GM23338 (cell line): ENCODE measurements around the gene PSMB3. TPM values are rescaled to one million over a fixed set of nuclear protein-coding genes. Genes with fewer than 3 reads are reported as not detected.

ENCODE experiments used
- ATAC-seq: fragments of 200-7000 bp; cut with Tn5 transposase; 3 replicates; pipeline ENCODE4 v1.9.1; 2020
- DNase-seq: peaks from one replicate; pipeline ENCODE4 v3.0.0-alpha.2; 2015; ENCODE audit warnings: low spot score
- H2AFZ ChIP-seq: fragments of 200-600 bp; sonication (generic); 2 replicates; pipeline ENCODE4 v1.8.0; 2016; ENCODE audit warnings: antibody characterized with exemption, mild to moderate bottlenecking, moderate library complexity
- H3F3A ChIP-seq: fragments of 200-600 bp; sonication (generic); replicated peaks from 2 replicates; pipeline ENCODE4 v1.8.0; 2017; ENCODE audit warnings: antibody characterized with exemption, mixed run types, low read depth
- H3K27ac ChIP-seq: fragments of 200-600 bp; sonication (generic); 2 replicates; pipeline ENCODE4 v1.6.1; 2016; ENCODE audit warnings: low read depth
- H3K27me3 ChIP-seq: fragments of 200-600 bp; sonication (generic); 2 replicates; pipeline ENCODE4 v1.8.0; 2016; ENCODE audit warnings: mild to moderate bottlenecking, mixed run types, moderate library complexity; ENCODE audit not compliant: insufficient read depth
- H3K36me3 ChIP-seq: fragments of 200-600 bp; sonication (generic); 2 replicates; pipeline ENCODE4 v1.8.0; 2016; ENCODE audit warnings: mild to moderate bottlenecking; ENCODE audit not compliant: insufficient read depth
- H3K4me1 ChIP-seq: fragments of 200-600 bp; sonication (generic); 2 replicates; pipeline ENCODE4 v1.8.0; 2016; ENCODE audit warnings: mild to moderate bottlenecking, moderate library complexity; ENCODE audit not compliant: insufficient read depth
- H3K4me2 ChIP-seq: fragments of 200-600 bp; sonication (generic); 2 replicates; pipeline ENCODE4 v1.7.1; 2017; ENCODE audit warnings: mixed run types
- H3K4me3 ChIP-seq: fragments of 200-600 bp; sonication (generic); 2 replicates; pipeline ENCODE4 v1.6.1; 2016; ENCODE audit warnings: mixed run types
- H3K79me2 ChIP-seq: fragments of 200-600 bp; sonication (generic); replicated peaks from 2 replicates; pipeline ENCODE4 v1.8.0; 2017; ENCODE audit warnings: mild to moderate bottlenecking; ENCODE audit not compliant: insufficient read depth
- H3K9me2 ChIP-seq: fragments of 200-600 bp; sonication (generic); 2 replicates; pipeline ENCODE4 v1.8.0; 2017; ENCODE audit not compliant: insufficient read depth
- H4K20me1 ChIP-seq: fragments of 200-600 bp; sonication (generic); replicated peaks from 2 replicates; pipeline ENCODE4 v1.8.0; 2017; ENCODE audit warnings: mild to moderate bottlenecking; ENCODE audit not compliant: insufficient read depth
- H3K27ac Mint-ChIP-seq: 2 replicates; pipeline ENCODE4 v1.8.0; 2020; ENCODE audit warnings: inconsistent platforms, mild to moderate bottlenecking, moderate library complexity, mixed read lengths
- H3K27me3 Mint-ChIP-seq: 3 replicates; pipeline ENCODE4 v1.8.0; 2022; ENCODE audit warnings: low read depth, mild to moderate bottlenecking, moderate library complexity, mixed read lengths, inconsistent platforms; ENCODE audit not compliant: insufficient read depth, poor library complexity
- H3K36me3 Mint-ChIP-seq: 3 replicates; pipeline ENCODE4 v1.8.0; 2021; ENCODE audit warnings: low read depth, mild to moderate bottlenecking, inconsistent platforms, moderate library complexity, mixed read lengths
- H3K4me1 Mint-ChIP-seq: 3 replicates; pipeline ENCODE4 v1.8.0; 2020; ENCODE audit warnings: mild to moderate bottlenecking, inconsistent platforms, mixed read lengths
- H3K4me3 Mint-ChIP-seq: 3 replicates; pipeline ENCODE4 v1.8.0; 2021; ENCODE audit warnings: moderate library complexity, mild to moderate bottlenecking, inconsistent platforms, mixed read lengths
- H3K9me3 Mint-ChIP-seq: 3 replicates; pipeline ENCODE4 v1.8.0; 2020; ENCODE audit warnings: moderate library complexity, mild to moderate bottlenecking, inconsistent platforms, mixed read lengths
- STAT1 ChIP-seq: IDR thresholded peaks from one replicate; pipeline ENCODE4 v1.6.1; 2016; ENCODE audit warnings: antibody characterized with exemption; ENCODE audit not compliant: unreplicated experiment
- ZNF114 ChIP-seq: fragments of 250-450 bp; sonication (Bioruptor Pico); IDR thresholded peaks from 2 replicates; pipeline ENCODE4 v1.5.0; 2020; ENCODE audit warnings: mild to moderate bottlenecking, moderate library complexity
- polyA plus RNA-seq: library from polyadenylated mRNA; unstranded; fragments of >200 nt; fragmentation: Nextera tagmentation; extraction: Ambion mirVana; gene quantifications from 2 replicates; pipeline ENCODE4 v1.2.1, GENCODE V29; 2016
- total RNA-seq: library from RNA; depleted of rRNA; stranded (reverse); fragments of >200 nt; shearing (Covaris generic); gene quantifications from 2 replicates; pipeline ENCODE4 v1.2.3, GENCODE V29; 2014
- TF ChIP-seq, protein P1 (sequence below): fragments of 250-450 bp; sonication (Bioruptor Pico); IDR thresholded peaks from 2 replicates; pipeline ENCODE4 v1.5.0; 2020; ENCODE audit warnings: mild to moderate bottlenecking, moderate library complexity
- TF ChIP-seq, protein P2 (sequence below), 2 experiments: fragments of 200-600 bp in 1 of 2; sonication (generic) in 1 of 2; conservative IDR thresholded peaks; 2 replicates each; pipeline versions ENCODE4 v1.5.1 to v1.6.1; 2016 to 2017; ENCODE audit warnings: antibody characterized with exemption in 2 of 2, low read depth in 2 of 2, mild to moderate bottlenecking in 2 of 2, moderate library complexity in 1 of 2

PSMB3 gene
- total and polyA plus RNA-seq, 2 experiments from 2014 or later, result 250 to 523 TPM

DNA sequence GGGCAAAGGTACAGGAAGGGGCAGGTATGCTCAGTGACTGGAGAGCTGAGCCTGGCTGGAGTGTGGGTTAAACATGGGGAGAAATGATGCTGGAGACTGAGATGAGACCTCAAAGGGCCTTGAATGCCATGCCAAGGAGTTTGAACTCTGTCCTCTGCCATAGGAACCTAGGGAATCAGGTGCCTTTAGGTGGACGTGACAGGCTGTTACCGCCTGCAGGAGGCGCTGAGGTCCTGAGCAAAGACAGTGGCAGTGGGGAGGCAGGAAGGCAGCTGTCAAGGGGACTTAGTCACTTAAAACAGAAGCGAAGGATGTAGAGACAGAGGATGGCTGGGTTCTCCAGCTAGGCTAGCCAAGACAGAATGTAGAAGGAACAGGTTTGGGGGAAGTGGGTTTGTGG, 9.1 kb downstream of the PSMB3 start:
- no peak overlapping the region for H3K27ac ChIP-seq
- H3K36me3 Mint-ChIP-seq, result peaks cover 71% of the 10 kb centered on the region
- no peaks in the 10 kb centered on the region for H3K9me2 ChIP-seq
- H3K27me3 Mint-ChIP-seq, result peaks cover 3% of the 10 kb centered on the region
- peaks cover 16% of the 10 kb centered on the region for H4K20me1 ChIP-seq
- H3K4me3 Mint-ChIP-seq, result no peak overlapping the region; the same call in 2 of the 3 replicates
- H3K4me1 Mint-ChIP-seq, result no peaks in the 10 kb centered on the region; the same call in 2 of the 3 replicates
- no peaks in the 10 kb centered on the region for H3K27me3 ChIP-seq
- H3K9me3 Mint-ChIP-seq, result no peaks in the 10 kb centered on the region
- no peaks in the 10 kb centered on the region for H3K4me1 ChIP-seq
- no peak overlapping the region for H2AFZ ChIP-seq
- peak; percentile 95 for ATAC-seq
- H3K4me3 ChIP-seq, result no peak overlapping the region
- H3K27ac Mint-ChIP-seq, result no peak overlapping the region
- H3K79me2 ChIP-seq, result no peaks in the 10 kb centered on the region; the same call in none of the 2 replicates
- H3K36me3 ChIP-seq, result peaks cover 36% of the 10 kb centered on the region; the same call in 1 of the 2 replicates
- DNase-seq, result peak; percentile 81
- H3F3A ChIP-seq, result peaks cover 10% of the 10 kb centered on the region; the same call in 1 of the 2 replicates
- TF ChIP-seq, protein P1, sequence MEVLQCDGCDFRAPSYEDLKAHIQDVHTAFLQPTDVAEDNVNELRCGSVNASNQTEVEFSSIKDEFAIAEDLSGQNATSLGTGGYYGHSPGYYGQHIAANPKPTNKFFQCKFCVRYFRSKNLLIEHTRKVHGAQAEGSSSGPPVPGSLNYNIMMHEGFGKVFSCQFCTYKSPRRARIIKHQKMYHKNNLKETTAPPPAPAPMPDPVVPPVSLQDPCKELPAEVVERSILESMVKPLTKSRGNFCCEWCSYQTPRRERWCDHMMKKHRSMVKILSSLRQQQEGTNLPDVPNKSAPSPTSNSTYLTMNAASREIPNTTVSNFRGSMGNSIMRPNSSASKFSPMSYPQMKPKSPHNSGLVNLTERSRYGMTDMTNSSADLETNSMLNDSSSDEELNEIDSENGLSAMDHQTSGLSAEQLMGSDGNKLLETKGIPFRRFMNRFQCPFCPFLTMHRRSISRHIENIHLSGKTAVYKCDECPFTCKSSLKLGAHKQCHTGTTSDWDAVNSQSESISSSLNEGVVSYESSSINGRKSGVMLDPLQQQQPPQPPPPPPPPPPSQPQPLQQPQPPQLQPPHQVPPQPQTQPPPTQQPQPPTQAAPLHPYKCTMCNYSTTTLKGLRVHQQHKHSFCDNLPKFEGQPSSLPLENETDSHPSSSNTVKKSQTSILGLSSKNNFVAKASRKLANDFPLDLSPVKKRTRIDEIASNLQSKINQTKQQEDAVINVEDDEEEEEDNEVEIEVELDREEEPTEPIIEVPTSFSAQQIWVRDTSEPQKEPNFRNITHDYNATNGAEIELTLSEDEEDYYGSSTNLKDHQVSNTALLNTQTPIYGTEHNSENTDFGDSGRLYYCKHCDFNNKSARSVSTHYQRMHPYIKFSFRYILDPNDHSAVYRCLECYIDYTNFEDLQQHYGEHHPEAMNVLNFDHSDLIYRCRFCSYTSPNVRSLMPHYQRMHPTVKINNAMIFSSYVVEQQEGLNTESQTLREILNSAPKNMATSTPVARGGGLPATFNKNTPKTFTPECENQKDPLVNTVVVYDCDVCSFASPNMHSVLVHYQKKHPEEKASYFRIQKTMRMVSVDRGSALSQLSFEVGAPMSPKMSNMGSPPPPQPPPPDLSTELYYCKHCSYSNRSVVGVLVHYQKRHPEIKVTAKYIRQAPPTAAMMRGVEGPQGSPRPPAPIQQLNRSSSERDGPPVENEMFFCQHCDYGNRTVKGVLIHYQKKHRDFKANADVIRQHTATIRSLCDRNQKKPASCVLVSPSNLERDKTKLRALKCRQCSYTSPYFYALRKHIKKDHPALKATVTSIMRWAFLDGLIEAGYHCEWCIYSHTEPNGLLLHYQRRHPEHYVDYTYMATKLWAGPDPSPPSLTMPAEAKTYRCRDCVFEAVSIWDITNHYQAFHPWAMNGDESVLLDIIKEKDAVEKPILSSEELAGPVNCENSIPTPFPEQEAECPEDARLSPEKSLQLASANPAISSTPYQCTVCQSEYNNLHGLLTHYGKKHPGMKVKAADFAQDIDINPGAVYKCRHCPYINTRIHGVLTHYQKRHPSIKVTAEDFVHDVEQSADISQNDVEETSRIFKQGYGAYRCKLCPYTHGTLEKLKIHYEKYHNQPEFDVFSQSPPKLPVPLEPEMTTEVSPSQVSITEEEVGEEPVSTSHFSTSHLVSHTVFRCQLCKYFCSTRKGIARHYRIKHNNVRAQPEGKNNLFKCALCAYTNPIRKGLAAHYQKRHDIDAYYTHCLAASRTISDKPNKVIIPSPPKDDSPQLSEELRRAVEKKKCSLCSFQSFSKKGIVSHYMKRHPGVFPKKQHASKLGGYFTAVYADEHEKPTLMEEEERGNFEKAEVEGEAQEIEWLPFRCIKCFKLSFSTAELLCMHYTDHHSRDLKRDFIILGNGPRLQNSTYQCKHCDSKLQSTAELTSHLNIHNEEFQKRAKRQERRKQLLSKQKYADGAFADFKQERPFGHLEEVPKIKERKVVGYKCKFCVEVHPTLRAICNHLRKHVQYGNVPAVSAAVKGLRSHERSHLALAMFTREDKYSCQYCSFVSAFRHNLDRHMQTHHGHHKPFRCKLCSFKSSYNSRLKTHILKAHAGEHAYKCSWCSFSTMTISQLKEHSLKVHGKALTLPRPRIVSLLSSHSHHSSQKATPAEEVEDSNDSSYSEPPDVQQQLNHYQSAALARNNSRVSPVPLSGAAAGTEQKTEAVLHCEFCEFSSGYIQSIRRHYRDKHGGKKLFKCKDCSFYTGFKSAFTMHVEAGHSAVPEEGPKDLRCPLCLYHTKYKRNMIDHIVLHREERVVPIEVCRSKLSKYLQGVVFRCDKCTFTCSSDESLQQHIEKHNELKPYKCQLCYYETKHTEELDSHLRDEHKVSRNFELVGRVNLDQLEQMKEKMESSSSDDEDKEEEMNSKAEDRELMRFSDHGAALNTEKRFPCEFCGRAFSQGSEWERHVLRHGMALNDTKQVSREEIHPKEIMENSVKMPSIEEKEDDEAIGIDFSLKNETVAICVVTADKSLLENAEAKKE (CRISPR knock-in tag), result no peak
- TF ChIP-seq, protein P2, sequence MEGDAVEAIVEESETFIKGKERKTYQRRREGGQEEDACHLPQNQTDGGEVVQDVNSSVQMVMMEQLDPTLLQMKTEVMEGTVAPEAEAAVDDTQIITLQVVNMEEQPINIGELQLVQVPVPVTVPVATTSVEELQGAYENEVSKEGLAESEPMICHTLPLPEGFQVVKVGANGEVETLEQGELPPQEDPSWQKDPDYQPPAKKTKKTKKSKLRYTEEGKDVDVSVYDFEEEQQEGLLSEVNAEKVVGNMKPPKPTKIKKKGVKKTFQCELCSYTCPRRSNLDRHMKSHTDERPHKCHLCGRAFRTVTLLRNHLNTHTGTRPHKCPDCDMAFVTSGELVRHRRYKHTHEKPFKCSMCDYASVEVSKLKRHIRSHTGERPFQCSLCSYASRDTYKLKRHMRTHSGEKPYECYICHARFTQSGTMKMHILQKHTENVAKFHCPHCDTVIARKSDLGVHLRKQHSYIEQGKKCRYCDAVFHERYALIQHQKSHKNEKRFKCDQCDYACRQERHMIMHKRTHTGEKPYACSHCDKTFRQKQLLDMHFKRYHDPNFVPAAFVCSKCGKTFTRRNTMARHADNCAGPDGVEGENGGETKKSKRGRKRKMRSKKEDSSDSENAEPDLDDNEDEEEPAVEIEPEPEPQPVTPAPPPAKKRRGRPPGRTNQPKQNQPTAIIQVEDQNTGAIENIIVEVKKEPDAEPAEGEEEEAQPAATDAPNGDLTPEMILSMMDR (conservative IDR thresholded peaks at IDR 0.05; ENCODE audit: low read depth in 2 of 2), result peak; percentile 79 to 92
- TF ChIP-seq ZNF114 (no peak), STAT1 (no peak)
- no peak overlapping the region for H3K4me2 ChIP-seq
